NCI-H1930 (cell line): ENCODE measurements around the gene GPRC5D.
A peak's percentile ranks its signal among the peaks of the same experiment; 100 is the strongest.

Experiments used
- DNase-seq, 2 experiments: peaks; one replicate each; lab custom pipeline; 2025; lab: John Stamatoyannopoulos, UW

GPRC5D gene

DNA sequence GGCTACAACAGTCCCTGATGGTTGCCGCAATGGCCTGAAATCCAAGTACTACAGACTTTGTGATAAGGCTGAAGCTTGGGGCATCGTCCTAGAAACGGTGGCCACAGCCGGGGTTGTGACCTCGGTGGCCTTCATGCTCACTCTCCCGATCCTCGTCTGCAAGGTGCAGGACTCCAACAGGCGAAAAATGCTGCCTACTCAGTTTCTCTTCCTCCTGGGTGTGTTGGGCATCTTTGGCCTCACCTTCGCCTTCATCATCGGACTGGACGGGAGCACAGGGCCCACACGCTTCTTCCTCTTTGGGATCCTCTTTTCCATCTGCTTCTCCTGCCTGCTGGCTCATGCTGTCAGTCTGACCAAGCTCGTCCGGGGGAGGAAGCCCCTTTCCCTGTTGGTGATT, 43.7 kb downstream of the GPRC5D start:
- no peak for DNase-seq

DNA sequence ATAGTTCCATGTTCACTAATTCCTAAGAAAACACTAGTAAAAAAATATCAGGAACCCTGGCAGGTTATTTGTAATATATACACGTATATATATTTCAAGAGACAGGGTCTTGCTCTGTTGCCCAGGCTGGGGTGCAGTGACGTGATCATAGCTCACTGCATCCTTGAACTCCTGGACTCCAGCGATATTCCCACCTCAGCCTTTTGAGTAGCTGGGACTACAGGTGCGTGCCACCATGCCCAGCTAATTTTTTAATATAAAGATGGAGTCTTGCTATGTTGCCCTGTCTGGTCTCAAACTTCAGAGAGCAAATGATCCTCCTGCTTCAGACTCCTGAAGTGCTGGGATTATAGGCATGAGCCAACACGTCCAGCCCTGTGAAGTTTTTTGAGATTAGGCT, 44.4 kb downstream of the GPRC5D start:
- DNase-seq: no peak

DNA sequence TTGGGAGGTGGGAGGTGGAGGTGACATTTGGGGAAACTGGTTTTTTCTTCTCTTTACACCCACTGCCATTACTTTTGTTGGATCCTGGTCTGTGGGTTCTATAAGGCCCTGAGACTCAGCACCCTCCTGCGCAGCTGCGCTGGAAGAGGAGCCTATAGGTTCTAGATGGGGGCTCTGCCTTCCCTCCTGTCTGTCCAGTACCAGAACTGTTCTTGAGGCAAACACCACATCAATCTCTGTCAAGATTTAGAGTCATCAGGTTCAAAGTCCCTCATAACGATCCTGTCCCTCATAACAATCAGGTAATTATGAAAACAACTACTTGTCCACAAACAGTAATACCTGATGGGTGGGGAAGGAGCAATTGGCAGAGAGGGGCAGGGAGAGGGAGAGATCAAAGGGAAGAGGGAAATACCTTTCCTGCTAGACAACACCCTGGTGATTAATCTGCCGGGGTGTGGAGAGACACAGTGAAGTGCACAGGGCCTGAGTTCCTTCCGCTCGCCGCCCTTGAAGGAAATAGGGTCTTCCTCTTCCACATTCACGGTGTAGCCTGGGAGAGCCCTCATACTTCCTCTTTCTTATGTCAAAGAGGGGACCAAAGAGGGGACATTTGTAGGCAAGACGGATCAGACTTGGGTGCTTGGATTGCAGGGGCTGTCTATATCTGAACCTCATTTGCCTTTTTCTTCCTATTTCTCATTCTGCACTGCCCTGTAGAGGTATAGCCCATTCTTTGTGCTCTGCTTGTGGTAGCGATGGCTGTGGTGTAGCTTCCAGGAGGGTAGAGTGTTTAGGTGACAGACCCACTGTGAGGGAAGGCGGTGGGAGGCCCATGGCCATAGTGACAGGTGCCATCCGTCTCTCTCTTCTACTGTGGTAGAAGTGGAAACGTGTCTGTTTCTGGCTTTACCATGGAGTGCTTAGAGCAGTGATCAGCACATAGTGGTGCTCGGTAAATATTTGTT, 48.0 kb downstream of the GPRC5D start:
- DNase-seq: no peak

DNA sequence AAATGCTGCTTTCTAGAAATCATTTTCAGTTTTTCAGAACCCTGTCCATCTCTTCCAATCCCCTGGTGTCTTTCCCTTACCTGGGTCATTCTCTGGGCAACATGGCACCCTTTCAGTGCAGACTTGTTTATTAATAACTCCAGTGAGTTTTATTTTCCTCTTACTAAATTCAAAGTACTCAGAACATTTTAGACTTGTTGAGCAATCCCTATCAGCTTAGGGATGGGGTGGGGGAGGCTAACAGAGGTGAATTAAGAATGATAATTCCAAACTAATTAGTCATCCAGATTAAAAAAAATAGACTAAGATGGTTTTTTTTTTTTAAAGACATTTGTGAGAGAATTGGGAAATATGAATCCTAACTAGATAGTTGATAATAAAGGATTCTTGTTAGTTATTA, 49.9 kb downstream of the GPRC5D start:
- DNase-seq: no peak

DNA sequence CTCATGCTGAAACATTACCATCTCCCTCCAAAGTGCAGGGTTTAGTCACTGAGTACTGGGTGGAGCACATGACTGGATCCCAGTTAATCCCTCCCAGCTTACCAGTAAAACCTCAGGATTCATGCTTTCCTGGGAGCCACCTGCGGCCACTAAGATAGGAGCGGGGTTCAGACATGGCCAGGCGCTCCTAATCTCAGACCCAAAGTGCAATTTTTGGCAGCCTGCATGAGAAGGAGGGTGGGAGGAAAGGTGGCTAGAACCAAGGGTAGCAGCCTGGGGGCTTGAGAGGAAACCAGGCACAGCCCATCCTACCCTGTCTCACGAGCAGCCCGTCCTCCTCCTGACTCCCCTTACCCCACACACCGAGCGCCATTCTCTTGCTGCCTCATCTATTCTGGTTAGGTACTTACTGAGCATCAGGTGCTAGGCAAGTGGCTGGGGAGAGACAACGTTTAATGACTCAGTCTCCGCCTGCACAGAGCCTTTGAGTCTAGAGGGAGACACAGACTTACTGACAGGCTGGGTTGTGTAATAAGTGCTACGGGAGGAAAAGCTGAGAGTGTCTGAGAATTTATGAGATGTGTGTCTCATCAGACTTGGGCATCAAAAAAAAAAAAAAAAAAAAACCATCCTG, 50.7 kb downstream of the GPRC5D start:
- no peak for DNase-seq

DNA sequence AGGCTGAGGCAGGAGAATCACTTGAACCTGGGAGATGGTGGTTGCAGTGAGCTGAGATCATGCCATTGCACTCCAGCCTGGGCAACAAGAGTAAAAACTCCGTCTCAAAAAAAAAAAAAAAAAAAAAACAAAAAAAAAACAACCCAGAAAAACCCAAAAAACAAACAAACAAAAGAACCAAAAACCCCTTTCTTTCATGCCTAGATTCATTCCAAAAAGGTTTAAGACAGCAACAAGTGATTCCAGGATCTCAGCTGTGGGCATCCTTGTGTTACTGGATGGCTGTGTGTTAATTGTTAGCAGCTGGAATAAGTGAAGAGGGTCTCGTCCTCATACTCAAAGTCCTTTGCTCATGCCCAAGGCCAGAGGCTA, 51.2 kb downstream of the GPRC5D start:
- DNase-seq: no peak

DNA sequence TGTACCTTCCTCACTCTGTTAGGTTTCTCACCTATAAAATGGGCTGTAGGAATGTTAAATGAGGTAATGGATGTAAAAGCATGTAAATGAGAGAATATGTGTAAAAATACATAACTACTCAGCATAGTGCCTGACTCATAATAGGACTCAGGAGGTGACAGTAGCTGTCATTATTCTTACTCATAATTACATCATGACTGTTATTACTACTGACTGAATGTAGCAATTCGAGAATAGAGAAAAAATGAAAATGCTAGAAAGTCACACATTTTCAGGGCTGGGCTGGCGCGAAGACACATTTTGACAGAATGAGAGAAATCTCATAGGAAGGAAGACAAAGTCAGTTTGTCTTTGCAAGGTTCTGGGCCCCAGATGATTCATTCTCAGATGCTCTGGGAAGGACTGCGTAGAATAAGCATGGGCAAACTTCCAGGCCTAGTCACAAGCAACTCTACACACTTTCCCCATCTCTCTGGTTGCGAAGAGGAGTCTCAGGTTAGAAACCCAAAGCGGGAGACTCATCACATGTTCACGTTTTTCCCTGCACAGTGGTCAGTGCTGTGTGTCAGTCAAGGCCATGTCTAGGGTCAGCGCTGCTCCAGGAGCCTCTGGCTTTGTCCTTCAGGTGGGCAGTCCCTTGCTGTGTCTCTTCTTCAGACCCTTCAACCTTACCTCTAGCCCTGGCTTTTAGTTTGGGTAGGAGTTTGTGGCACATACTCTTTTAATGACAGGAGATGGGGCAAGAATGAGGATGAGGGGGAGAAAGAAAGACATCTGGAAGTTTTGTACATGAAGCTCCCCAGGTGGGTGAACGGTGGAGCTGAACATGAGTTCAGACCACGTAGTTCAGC, 52.2 kb downstream of the GPRC5D start:
- DNase-seq: no peak

DNA sequence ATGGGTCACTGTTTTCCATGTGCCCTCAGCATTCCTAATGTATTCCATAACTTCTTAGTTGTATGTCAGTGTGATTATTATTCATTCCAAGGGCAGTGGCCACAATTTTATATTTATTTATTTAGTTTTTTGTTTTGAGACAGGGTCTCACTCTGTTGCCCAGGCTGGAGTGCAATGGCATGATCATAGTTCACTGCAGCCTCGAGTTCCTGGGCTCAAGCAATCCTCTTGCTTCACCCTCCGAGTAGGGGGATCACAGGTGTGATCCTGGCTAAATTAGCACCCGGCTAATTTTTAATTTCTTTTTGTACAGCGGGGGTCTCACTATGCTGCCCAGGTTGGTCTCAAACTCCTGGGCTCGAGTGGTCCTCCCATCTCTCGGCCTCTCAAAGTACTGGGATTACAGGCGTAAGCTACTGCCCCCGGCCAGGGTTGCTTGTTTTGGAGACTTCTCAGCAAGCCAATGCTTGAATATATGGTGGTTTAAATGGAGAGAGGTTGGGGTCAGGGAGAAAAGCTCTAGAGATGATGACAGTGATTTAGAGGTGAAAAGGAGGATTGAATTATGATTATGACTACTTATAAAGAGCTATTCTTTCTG, 53.0 kb downstream of the GPRC5D start:
- DNase-seq: no peak

DNA sequence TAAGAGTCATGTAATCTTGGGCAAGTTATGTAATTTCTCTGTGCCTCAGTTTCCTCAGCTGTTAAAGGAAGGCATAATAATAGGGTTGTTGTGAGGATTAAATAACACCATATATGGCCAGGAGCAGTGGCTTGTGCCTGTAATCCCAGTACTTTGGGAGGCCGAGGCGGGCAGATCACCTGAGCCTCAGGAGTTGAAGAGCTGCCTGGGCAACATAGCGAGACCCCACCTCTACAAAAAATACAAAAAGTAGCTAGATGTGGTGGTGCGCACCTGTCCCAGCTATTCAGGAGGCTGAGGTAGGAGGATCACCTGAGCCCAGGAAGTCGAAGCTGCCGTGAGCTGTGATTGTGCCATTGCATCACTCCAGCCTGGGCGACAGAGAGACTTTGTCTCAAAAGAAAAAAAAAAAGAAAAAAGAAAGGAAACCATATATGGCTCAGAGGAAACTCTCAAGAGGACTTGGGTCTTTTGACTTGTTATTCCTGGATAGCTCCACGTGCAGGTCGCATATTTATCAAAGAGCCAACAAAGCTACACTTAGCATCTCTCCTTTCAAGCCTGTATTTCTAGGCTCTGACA, 53.7 kb downstream of the GPRC5D start:
- DNase-seq: no peak

DNA sequence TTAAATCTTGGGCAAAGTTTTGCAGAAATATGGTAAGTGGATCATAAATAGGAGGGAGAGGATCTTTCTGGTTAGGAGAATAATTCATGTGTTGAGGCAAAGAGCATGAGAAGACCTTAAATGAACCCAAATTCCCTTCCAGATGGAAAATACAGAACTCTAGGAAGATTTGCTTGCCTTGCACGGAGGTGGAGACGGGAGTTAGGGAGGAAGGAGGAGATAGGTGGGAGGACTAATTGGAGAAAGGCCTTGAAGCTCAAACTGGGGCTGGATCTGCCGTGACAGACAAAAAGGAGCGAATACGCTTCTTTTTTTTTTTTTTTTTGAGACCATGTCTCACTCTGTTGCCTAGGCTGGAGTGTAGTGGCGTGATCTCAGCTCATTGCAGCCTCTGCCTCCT, 54.7 kb downstream of the GPRC5D start:
- no peak for DNase-seq

DNA sequence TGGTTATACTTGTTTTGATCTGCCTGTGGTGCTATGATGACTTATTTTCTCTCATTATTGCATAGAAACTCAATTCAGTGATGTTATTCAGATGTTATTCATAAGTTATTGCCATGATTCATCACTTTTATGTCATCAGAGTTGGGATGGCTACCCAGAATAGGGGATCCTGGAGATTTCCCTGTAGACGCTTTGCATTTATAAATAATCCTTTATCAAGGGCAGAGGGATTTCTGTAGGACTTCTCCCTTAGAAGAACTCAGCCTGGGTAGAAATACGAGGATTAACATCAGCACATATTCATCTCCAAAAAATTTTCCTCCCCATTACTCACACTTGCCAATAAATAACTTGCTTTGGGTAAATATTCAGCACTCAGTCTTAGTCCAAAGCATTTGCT, 55.7 kb downstream of the GPRC5D start:
- DNase-seq: no peak

DNA sequence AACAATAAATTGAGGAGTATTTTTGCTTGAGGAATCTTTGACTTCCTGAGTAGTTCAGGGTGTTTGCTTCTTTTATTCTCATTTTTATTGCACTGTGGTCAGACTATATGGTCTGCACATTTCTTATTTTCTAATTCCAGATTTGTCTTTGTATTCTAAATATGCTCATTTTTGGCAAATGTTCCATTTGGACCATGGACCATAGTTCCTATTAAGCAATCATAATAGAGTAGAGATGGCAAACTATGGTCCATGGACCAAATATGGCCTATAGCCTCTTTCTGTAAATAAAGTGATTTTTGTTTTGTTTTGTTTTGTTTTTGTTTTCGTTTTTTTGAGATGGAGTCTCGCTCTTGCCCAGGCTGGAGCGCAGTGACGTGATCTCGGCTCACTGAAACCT, 58.5 kb downstream of the GPRC5D start:
- no peak for DNase-seq

DNA sequence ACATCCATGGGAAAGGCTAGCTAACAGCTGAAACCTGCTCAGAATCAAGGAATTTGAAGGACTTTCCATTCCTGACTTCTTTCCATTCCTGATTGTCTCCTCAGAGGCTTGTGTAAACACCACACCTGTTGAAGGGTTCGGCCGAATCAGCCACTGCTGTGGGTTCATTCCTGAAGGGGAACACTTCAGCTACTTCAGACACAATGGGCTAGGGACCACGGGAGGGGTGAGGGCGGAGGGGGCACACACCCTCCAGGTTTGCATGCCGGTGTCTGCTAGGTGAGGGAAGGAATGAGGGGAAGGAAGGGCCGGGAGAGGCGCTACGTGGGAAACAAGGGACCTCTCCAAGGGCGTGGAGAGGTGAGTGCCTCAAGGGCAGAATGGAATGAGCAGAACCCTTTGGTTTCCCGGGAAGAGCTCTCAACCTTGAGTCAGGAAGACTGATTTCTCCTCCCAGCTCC, 59.3 kb downstream of the GPRC5D start:
- no peak for DNase-seq

DNA sequence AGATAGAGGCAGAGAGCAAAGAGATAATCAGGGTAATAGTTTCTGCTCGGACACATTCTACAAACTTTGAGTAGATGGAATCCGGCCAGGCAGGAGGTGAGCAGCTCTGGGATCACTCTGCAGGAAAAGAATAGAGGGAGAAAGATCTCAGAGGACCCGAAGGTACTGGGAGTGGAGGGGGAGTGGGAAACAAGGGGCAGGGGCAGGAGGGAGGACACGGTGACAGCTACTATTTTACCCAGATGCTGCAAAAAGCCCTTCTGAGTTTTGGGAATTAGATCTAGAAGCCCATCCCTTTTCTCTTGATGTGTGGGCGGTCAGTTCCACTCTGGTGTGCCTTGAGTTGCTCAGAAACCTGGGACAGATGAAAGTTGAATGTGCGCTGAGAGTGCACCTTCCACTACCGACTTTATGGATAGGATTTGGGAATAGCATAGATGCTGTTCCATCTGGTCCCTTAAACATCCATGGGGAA, 60.1 kb downstream of the GPRC5D start:
- no peak for DNase-seq

DNA sequence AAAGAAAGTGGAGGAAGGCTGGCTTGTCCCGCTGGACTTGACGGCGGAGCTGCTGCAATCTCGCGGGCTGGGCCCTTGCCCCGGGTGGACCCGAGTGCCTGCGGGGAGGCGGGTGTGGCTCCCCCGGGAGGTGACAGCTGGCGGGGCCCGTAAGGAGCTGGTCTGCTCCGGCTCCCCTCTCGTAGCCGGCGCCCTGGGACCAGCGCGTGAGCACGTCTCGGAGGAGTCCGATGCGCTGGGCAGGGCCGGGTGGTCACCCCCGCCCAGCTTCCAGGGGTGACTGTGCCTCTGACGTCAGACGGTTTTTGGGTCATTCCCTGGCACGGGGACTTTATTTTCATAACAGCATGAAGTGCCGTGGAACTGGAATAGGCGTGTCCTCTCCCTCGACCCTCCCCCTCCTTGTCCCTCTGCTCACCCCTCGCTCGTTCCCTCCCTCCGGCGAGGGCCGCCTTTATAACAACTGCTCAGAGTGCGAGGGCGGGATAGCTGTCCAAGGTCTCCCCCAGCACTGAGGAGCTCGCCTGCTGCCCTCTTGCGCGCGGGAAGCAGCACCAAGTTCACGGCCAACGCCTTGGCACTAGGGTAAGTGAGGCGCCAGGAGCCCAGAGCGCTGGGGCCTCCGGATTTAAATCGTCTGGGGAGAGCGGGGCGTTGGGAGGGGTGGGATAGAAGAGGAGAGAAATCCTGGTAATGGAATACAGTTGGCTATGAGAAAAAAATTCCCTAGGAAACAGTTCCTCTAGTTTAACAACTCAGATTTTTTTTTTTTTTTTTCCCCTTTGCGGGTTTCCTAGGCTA, 60.7 kb downstream of the GPRC5D start, which contains the start of gene GPRC5A:
GPRC5A (plus strand) TSS at position 483 of the 801 bp plus-strand sequence. CDS start 16,688 bp downstream, outside the sequence.
- peak in 1 of 2 experiments; percentile 57 for DNase-seq
